Kidney (tissue), 14 donors: ENCODE data around the gene MED9. TPM values are rescaled to one million over a fixed set of nuclear protein-coding genes. Genes with fewer than 3 reads are reported as not detected.

ENCODE experiments used
- DNase-seq, 5 donors: peaks; one replicate each; pipeline ENCODE4 v3.0.0-alpha.2; 2013 to 2020
- FAIRE-seq: peaks from 2 replicates; lab custom pipeline; 2012; peaks lifted over from hg19 to GRCh38; lab: Jason Lieb, UNC
- H3K27ac ChIP-seq, 2 donors: one replicate each; pipeline ENCODE4 v1.7.0; 2013; ENCODE audit warnings: low read depth in 2 of 2, low read length in 2 of 2, inconsistent platforms in 1 of 2
- H3K27me3 ChIP-seq: one replicate; pipeline ENCODE4 v1.7.1; 2013; ENCODE audit warnings: low read length, inconsistent platforms; ENCODE audit not compliant: control insufficient read depth, insufficient read depth
- H3K36me3 ChIP-seq, 3 donors: one replicate each; pipeline versions ENCODE4 v1.7.0 to v1.7.1; 2013; ENCODE audit warnings: low read length in 3 of 3, control low read depth in 1 of 3, inconsistent platforms in 1 of 3; ENCODE audit not compliant: insufficient read depth in 3 of 3, control insufficient read depth in 2 of 3
- H3K4me1 ChIP-seq, 3 donors: one replicate each; pipeline versions ENCODE4 v1.7.0 to v1.7.1; 2013; ENCODE audit warnings: low read length in 3 of 3, inconsistent platforms in 1 of 3, low read depth in 1 of 3; ENCODE audit not compliant: control insufficient read depth in 2 of 3, insufficient read depth in 2 of 3
- H3K4me3 ChIP-seq, 3 donors: one replicate each; pipeline versions ENCODE4 v1.7.0 to v1.8.1; 2013; ENCODE audit warnings: low read length in 3 of 3, control low read depth in 1 of 3, inconsistent platforms in 1 of 3
- H3K9ac ChIP-seq, 3 donors: one replicate each; pipeline versions ENCODE4 v1.7.0 to v1.7.1; 2013; ENCODE audit warnings: low read length in 3 of 3, control low read depth in 1 of 3, inconsistent platforms in 1 of 3
- H3K9me3 ChIP-seq, 3 donors: one replicate each; pipeline versions ENCODE4 v1.7.0 to v1.7.1; 2013; ENCODE audit warnings: low read length in 3 of 3, control low read depth in 1 of 3, inconsistent platforms in 1 of 3; ENCODE audit not compliant: control insufficient read depth in 2 of 3, insufficient read depth in 1 of 3
- intact Hi-C: fragments of 100-400 bp; cut with DNase I; formaldehyde crosslinking; loops from one replicate; pipeline ENCODE4 v1.11.1; 2022
- polyA plus RNA-seq: library from polyadenylated mRNA; stranded (reverse); fragments of 350-450 nt; fragmentation: Illumina TruSeq; extraction: RNeasy Lipid Tissue Mini Kit (QIAGEN cat#74804); gene quantifications from one replicate; pipeline ENCODE4 v1.2.3, GENCODE V29; 2014; ENCODE audit warnings: low read depth, low replicate concordance; ENCODE audit not compliant: insufficient read depth
- total RNA-seq: library from RNA; stranded (reverse); fragmentation: NEBNext Ultra II Directional; extraction: Animal tissue kit (Norgen Biotek cat#: 25700); gene quantifications from one replicate; pipeline ENCODE4 v1.2.1, GENCODE V29; 2021
- TF ChIP-seq, protein P1 (sequence below): IDR thresholded peaks from 3 replicates; pipeline ENCODE4 v1.5.1; 2012; ENCODE audit warnings: mild to moderate bottlenecking, moderate library complexity, borderline replicate concordance; ENCODE audit not compliant: insufficient read depth; ENCODE audit errors: extremely low read depth
- donor health status: control.
- donor health status: control.
- donor health status: control.
- donor health status: control.
- donor health status: control.
- donor health status: DM: yes; HTN: yes; CAD: no.
- donor health status: Normal renal cell carcinoma (clear cell type).

MED9 gene
- total and polyA plus RNA-seq, 2 donors from 2014 or later = 20.8 to 24.5 TPM

- intact Hi-C loops = no loop called here
- FAIRE-seq (no peak), DNase-seq (no peak)
- Histone ChIP-seq H3K36me3 (no peaks in the 10 kb centered on the region), H3K27ac (no peak overlapping the region), H3K9ac (no peak overlapping the region), H3K9me3 (no peaks in the 10 kb centered on the region), H3K4me3 (no peak overlapping the region), H3K27me3 (no peaks in the 10 kb centered on the region), H3K4me1 (no peaks in the 10 kb centered on the region)
- TF ChIP-seq, protein P1, sequence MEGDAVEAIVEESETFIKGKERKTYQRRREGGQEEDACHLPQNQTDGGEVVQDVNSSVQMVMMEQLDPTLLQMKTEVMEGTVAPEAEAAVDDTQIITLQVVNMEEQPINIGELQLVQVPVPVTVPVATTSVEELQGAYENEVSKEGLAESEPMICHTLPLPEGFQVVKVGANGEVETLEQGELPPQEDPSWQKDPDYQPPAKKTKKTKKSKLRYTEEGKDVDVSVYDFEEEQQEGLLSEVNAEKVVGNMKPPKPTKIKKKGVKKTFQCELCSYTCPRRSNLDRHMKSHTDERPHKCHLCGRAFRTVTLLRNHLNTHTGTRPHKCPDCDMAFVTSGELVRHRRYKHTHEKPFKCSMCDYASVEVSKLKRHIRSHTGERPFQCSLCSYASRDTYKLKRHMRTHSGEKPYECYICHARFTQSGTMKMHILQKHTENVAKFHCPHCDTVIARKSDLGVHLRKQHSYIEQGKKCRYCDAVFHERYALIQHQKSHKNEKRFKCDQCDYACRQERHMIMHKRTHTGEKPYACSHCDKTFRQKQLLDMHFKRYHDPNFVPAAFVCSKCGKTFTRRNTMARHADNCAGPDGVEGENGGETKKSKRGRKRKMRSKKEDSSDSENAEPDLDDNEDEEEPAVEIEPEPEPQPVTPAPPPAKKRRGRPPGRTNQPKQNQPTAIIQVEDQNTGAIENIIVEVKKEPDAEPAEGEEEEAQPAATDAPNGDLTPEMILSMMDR = no peak
Measured at GRCh38 chr17:17536702-17537101, 59.9 kb downstream of the MED9 start.

- Histone ChIP-seq H3K4me3 (no peak overlapping the region), H3K9me3 (no peaks in the 10 kb centered on the region), H3K27me3 (no peaks in the 10 kb centered on the region), H3K27ac (no peak overlapping the region), H3K9ac (no peak overlapping the region), H3K4me1 (no peaks in the 10 kb centered on the region), H3K36me3 (no peaks in the 10 kb centered on the region)
- intact Hi-C loops = no loop called here
- TF ChIP-seq, protein P1 = no peak
- no peak for FAIRE-seq
- no peak for DNase-seq
Measured at GRCh38 chr17:17537311-17538099, 60.7 kb downstream of the MED9 start.

GRCh38 chr17:17538417-17539391, 61.9 kb downstream of the MED9 start:
- Histone ChIP-seq H3K27ac (no peak overlapping the region), H3K36me3 (no peaks in the 10 kb centered on the region), H3K9ac (no peak overlapping the region), H3K4me1 (no peaks in the 10 kb centered on the region), H3K4me3 (no peak overlapping the region), H3K27me3 (no peaks in the 10 kb centered on the region), H3K9me3 (no peaks in the 10 kb centered on the region)
- FAIRE-seq (no peak), DNase-seq (peak in 3 of 5 donors; percentile 37 to 56 (median 44))
- TF ChIP-seq, protein P1 = no peak
- intact Hi-C loops = no loop called here
